ENCODE data around the gene CXCL9.
"Not testable (repeated sequence)": the region's sequence is repeated elsewhere in the genome, so short reads cannot be mapped to it uniquely, and the experiment has no call there.

CXCL9 gene

DNA sequence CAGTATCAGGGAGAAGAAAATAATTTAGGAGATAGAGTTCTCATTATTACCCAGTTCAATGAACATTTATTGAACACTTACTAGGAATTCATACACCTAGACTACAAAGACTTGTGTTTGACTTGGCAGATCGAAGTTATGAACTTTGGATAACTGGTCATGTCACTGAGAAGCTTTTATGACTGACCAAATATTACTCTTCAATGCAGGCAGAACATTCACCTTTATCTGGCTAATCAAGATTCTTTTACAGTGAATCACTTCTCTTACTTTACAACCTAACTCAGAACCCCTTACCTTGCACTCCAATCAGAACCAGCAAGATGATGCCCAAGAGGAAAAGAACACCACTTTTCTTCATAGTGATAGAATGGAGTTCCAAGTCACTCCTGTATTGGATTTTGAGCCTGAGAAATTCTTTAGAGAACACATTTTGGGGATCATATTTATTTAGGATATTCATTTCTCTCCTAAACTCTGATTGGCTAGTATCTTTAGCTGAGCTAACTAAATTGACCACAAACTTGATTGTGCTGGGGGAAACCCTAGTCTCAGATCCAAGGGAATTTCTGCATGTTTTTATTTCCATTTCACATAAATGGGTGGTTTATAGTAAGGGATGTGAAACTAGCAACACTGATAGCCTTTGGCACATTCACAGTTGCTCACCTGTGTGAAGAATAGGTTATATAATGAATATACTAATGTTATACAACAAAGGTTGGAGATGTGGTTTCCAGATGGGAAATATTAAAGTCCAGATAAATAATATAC lies at the start of gene CXCL9:
Gene CXCL9 (minus strand): TSS at position 421 of the 774 bp plus-strand sequence. CDS start 60 bp downstream, at position 361.
- DNase-seq, result no peak

GRCh38 chr4:76055421-76055820 lies 48.1 kb upstream of the CXCL9 start:
- DNase-seq, result no peak

DNA sequence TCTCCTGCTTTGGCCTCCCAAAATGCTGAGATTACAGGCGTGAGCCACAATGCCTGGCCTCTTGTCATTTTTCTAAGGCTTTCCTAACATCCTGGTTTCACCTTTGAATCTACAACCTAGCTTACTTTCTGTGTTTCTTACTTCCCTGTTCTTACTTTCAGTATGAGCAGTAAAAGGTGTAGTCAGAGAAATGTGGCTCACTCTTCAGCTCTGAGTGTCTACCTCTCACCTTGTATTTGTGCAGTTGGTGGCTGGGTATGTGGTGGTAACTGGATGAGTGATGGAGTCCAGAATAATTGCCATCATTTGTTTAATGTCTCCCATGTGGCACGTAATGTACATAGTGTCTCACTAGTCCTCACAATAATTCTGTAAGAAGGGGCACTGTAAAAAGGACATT lies 47.7 kb upstream of the CXCL9 start:
- no peak for DNase-seq

DNA sequence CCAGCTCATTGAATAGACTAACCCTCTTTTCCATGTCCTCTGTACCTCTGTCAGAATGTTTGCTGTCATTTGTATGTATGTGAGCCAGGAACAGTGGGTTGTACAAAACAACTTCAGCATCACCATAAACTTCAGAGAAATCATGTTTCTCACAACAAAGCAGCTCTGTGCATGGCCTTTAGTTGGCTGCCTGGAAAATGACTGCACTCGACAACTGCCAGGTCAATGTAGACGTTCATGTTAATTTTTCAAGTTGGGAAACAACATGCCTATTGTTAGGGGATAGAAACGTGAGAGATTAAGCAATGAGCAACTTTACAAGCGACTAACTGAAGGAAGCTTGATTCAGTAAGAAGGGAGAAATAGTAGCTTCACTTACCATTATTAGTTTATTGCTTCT lies 46.4 kb upstream of the CXCL9 start:
- no peak for DNase-seq

- not testable (repeated sequence) for DNase-seq
These were observed 43.3 kb upstream of the CXCL9 start for GRCh38 chr4:76050560-76051050.

DNA sequence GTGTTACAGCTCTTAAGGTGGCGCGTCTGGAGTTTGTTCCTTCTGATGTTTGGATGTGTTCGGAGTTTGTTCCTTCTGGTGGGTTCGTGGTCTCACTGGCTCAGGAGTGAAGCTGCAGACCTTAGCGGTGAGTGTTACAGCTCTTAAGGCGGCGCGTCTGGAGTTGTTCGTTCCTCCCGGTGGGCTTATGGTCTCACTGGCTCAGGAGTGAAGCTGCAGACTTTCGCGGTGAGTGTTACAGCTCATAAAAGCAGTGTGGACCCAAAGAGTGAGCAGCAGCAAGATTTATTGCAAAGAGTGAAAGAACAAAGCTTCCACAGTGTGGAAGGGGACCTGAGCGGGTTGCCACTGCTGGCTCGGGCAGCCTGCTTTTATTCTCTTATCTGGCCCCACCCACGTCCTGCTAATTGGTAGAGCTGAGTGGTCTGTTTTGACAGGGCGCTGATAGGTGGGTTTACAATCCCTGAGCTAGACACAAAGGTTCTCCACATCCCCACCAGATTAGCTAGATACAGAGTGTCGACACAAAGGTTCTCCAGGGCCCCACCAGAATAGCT lies 42.6 kb upstream of the CXCL9 start:
- not testable (repeated sequence) for DNase-seq

DNA sequence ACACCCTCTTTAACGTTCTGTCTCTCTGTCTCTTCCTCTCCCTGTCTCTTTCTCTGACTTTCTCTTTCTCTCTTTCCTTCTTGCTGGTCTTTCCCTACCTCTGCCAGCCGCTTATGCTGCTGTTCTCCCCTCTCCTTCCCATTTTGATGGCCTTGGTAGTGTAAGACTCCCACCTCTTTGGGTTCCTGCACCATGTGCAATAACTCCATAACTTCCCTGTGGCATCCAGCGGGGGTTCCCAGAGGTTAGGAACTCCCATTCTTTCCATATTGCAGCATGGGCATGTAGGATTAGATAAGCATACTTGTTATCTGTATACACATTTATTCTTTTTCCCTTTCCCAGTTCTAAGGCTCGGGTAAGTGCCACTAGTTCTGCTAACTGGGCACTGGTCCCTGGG lies 37.4 kb upstream of the CXCL9 start:
- DNase-seq, result peak in 1 of 2 donors; percentile 66

DNA sequence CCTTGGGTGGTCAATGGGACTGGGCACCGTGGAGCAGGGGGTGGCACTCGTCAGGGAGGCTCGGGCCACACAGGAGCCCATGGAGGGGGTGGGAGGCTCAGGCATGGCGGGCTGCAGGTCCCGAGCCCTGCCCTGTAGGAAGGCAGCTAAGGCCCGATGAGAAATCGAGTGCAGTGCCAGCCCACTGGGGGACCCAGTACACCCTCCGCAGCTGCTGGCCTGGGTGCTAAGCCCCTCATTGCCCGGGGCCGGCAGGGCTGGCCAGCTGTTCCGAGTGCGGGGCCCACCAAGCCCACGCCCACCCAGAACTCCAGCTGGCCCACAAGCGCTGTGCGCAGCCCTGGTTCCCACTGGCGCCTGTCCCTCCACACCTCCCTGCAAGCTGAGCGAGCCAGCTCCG lies 36.0 kb upstream of the CXCL9 start:
- DNase-seq, result not testable (repeated sequence)

DNA sequence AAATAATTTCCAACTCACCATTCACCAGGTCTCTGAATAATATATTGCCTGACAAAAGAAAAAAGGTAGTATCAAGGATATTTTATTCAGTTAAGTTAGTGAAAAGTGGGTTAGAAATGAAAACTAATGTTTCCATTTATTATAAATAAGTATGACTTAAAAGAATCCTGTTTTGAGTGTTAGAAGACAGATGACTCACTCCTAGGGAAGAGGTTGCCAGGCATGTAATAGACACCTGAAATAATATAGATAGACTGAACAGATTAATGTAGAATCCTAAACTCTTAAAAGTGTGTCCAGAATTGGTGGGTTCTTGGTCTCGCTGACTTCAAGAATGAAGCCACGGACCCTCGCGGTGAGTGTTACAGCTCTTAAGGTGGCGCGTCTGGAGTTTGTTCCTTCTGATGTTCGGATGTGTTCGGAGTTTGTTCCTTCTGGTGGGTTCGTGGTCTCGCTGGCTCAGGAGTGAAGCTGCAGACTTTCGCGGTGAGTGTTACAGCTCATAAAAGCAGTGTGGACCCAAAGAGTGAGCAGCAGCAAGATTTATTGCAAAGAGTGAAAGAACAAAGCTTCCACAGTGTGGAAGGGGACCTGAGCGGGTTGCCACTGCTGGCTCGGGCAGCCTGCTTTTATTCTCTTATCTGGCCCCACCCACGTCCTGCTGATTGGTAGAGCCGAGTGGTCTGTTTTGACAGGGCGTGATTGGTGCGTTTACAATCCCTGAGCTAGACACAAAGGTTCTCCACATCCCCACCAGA lies 35.1 kb upstream of the CXCL9 start:
- not testable (repeated sequence) for DNase-seq

- no peak for DNase-seq
These were observed 29.5 kb upstream of the CXCL9 start for GRCh38 chr4:76036855-76037254.

GRCh38 chr4:76035799-76036380 lies 28.6 kb upstream of the CXCL9 start, which contains the start of gene CXCL11:
TSS of gene CXCL11 (minus strand) at chr4:76036070. CDS start at chr4:76035987, 83 bp downstream.
- DNase-seq, result peak; percentile 51 to 63

DNA sequence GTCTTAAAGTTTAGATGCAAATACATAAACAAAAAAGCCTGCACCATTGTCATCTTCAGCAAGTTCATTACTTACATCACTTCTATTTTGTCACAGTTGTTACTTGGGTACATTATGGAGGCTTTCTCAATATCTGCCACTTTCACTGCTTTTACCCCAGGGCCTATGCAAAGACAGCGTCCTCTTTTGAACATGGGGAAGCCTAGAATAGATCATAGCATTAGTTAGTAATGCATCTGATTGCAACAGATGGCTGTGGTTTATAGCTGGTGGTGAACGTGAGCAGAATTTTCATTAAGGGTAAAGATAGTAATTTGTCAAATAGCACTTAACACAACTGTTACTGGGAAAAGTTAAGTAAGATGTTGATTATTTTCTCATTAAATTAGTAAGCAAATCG lies 27.8 kb upstream of the CXCL9 start:
- DNase-seq, result peak; percentile 84 to 88

- DNase-seq, result peak; percentile 61 to 72
These were observed 22.0 kb upstream of the CXCL9 start for GRCh38 chr4:76029300-76029699.

- DNase-seq, result peak; percentile 89
These were observed 21.0 kb upstream of the CXCL9 start for GRCh38 chr4:76028350-76028765.

GRCh38 chr4:76024065-76024464 lies 16.8 kb upstream of the CXCL9 start:
- peak in 1 of 2 donors; percentile 28 for DNase-seq

GRCh38 chr4:76023389-76023788 lies 16.1 kb upstream of the CXCL9 start, which contains the start of gene CXCL10:
TSS of gene CXCL10 (minus strand) at chr4:76023497. CDS start at chr4:76023431, 66 bp downstream.
- peak; percentile 93 to 94 for DNase-seq

DNA sequence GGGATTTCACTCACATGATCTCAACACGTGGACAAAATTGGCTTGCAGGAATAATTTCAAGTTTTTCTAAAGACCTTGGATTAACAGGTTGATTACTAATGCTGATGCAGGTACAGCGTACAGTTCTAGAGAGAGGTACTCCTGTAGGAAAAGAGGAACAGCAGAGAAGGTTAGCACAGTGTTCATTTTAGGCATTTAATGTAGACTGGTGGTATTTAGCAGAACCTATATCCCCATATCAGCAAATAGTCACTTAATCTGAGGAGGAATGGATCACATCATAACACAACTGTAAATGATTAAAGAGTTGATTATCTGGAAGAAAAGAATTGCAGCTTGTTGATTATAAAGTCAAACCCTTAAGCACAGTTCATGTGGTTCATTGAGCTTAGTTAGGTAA lies 15.4 kb upstream of the CXCL9 start:
- DNase-seq, result no peak

- DNase-seq, result no peak
These were observed 14.7 kb upstream of the CXCL9 start for GRCh38 chr4:76022031-76022430.

DNA sequence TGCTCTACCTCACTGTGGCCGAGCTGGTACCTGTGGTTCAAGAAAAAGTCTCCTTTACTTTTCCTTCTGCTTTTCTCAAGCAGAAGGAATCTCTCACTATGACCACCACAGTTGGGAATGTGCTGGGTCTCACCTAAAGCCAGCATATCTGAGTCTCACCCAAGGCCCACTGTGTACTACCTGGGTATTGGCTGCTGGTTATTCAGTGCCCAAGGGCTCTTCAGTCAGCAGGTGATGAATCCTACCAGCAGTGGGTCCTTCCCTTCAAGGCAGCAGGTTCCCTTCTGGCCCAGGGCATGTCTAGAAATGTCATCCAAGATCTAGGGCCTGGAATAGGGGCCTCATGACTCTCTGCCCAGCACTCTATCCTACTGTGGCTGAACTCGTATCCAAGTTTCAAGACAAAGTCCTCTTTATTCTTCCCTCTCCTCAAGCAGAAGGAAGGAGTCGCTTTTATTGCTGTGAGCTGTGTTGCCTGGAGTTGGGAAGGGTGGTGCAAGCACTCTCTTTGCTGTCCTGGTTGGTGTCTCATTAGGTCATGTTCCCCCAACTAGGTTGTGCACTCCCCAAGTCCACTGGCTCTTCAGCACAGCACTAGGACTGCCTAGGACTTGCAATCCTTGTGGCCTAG lies 9.9 kb upstream of the CXCL9 start:
- DNase-seq, result no peak

DNA sequence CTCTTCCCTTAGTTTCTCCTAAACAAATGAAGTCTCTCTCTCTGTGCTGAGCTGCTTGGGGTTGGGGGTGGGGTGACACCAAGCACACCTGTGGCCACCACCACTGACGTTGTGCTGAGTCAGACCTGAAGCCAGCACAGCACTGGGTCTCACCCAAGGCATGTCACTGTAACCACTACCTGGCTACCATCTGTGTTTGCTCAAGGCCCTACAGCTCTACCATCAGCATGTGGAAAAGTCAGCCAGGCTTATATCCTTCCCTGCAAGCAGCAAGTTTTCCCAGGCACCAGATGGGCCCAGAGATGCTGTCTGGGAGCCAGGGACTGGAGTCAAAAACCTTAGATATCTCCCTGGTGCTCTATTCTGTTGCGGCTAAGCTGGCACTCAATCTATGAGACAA lies 9.1 kb upstream of the CXCL9 start:
- no peak for DNase-seq

- no peak for DNase-seq
These were observed 6.2 kb upstream of the CXCL9 start for GRCh38 chr4:76013540-76013939.

DNA sequence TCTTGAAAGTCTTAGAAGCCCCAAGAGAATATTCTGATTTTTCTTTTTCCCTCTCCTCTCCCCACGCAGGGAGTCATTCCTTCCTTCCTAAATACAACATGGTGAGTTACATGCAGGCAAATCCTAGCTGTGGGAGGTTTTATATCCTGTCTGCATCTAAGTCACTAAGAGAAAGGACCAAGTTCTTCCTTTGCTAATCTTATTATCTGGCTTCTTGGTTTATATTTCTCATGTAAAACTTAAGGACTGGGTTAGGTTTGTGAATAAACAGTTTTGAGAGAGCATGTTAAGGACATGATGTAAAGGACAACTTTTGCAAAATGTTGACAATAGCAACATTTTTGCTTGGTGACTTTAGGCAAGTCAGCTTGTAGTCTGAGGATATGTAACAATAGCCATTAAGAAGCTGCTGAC lies 5.1 kb upstream of the CXCL9 start:
- DNase-seq, result no peak

Measured in inflammatory macrophage treated with lipopolysaccharide for 1 hour (primary cell).